NCI-H748 (cell line): ENCODE results near the gene CCDC63.
"Not testable (repeated sequence)": the region's sequence is repeated elsewhere in the genome, so short reads cannot be mapped to it uniquely, and the experiment has no call there.

Experiments
- DNase-seq: peaks from one replicate; lab custom pipeline; 2025; ENCODE audit not compliant: unreplicated experiment; lab: John Stamatoyannopoulos, UW

CCDC63 gene

GRCh38 chr12:110948041-110948440 lies 101.3 kb downstream of the CCDC63 start:
- DNase-seq, result no peak

GRCh38 chr12:110950466-110950865 lies 103.7 kb downstream of the CCDC63 start:
- DNase-seq, result not testable (repeated sequence)

- not testable (repeated sequence) for DNase-seq
These were observed 104.1 kb downstream of the CCDC63 start for GRCh38 chr12:110950867-110951266.
